ENCODE results near the gene KAT6B.

DNA sequence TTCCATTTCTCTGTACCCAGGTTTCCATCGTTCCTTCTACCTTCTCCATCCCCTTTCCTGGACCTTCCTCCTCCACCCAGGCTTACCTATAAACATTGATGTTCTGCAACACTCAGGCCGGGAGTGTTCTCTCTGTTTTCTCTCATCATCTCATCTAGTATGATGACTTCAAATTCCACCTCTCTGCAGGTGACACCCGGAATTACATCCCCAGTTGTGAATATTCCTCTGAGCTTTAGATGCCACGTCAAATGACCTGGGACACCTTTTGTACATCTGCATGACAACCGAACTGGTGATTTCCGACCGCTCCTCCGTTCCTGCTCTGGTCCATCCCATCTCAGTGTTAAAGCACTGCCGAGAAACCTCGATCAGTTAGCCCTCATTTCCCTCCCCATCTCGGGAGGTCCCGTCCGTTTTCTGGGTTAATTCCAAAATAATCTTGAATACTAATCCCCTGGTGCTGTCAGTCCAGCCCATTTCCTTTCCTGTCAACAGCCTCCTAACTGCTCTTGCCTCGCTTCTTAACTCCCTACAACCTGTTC, 208.4 kb downstream of the KAT6B start:
- no peak for TF ChIP-seq POLR2A (IDR thresholded peaks at IDR 0.05)
- TF ChIP-seq, protein P1, sequence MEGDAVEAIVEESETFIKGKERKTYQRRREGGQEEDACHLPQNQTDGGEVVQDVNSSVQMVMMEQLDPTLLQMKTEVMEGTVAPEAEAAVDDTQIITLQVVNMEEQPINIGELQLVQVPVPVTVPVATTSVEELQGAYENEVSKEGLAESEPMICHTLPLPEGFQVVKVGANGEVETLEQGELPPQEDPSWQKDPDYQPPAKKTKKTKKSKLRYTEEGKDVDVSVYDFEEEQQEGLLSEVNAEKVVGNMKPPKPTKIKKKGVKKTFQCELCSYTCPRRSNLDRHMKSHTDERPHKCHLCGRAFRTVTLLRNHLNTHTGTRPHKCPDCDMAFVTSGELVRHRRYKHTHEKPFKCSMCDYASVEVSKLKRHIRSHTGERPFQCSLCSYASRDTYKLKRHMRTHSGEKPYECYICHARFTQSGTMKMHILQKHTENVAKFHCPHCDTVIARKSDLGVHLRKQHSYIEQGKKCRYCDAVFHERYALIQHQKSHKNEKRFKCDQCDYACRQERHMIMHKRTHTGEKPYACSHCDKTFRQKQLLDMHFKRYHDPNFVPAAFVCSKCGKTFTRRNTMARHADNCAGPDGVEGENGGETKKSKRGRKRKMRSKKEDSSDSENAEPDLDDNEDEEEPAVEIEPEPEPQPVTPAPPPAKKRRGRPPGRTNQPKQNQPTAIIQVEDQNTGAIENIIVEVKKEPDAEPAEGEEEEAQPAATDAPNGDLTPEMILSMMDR (IDR thresholded peaks at IDR 0.05), result no peak
